GM21381 (cell line): ENCODE data around the gene MMP25.
A peak's percentile ranks its signal among the peaks of the same experiment; 100 is the strongest.
"Not testable (repeated sequence)": the region's sequence is repeated elsewhere in the genome, so short reads cannot be mapped to it uniquely, and the experiment has no call there.

ENCODE experiments used
- ATAC-seq: cut with Tn5 transposase; IDR thresholded peaks from one replicate; pipeline ENCODE4 v1.9.1; 2021; ENCODE audit warnings: mild to moderate bottlenecking, moderate library complexity; ENCODE audit not compliant: unreplicated experiment

Gene MMP25

GRCh38 chr16:3070608-3071111, 24.3 kb downstream of the MMP25 start:
- no peak for ATAC-seq

- ATAC-seq = no peak
Measured at GRCh38 chr16:3071655-3072054, 25.3 kb downstream of the MMP25 start.

GRCh38 chr16:3072148-3072547, 25.8 kb downstream of the MMP25 start:
- ATAC-seq = not testable (repeated sequence)

- not testable (repeated sequence) for ATAC-seq
Measured at GRCh38 chr16:3072576-3073263, 26.4 kb downstream of the MMP25 start.

- ATAC-seq = no peak
Measured at GRCh38 chr16:3073448-3073847, 27.1 kb downstream of the MMP25 start.

- ATAC-seq = peak; percentile 72
Measured at GRCh38 chr16:3074860-3075522, 28.6 kb downstream of the MMP25 start.

GRCh38 chr16:3075523-3075915, 29.2 kb downstream of the MMP25 start:
- ATAC-seq = no peak

- not testable (repeated sequence) for ATAC-seq
Measured at GRCh38 chr16:3075946-3076345, 29.6 kb downstream of the MMP25 start.

- no peak for ATAC-seq
Measured at GRCh38 chr16:3076577-3076976, 30.2 kb downstream of the MMP25 start.

GRCh38 chr16:3080024-3080423, 33.7 kb downstream of the MMP25 start:
- no peak for ATAC-seq

- not testable (repeated sequence) for ATAC-seq
Measured at GRCh38 chr16:3081957-3082356, 35.6 kb downstream of the MMP25 start.

GRCh38 chr16:3083408-3083807, 37.0 kb downstream of the MMP25 start:
- ATAC-seq = not testable (repeated sequence)

- ATAC-seq = no peak
Measured at GRCh38 chr16:3084491-3084890, 38.1 kb downstream of the MMP25 start.

- ATAC-seq = no peak
Measured at GRCh38 chr16:3084969-3085670, 38.8 kb downstream of the MMP25 start.

GRCh38 chr16:3085868-3086595, 39.7 kb downstream of the MMP25 start:
- no peak for ATAC-seq

GRCh38 chr16:3086596-3087242, 40.4 kb downstream of the MMP25 start:
- no peak for ATAC-seq

GRCh38 chr16:3087243-3088235, 41.2 kb downstream of the MMP25 start:
- no peak for ATAC-seq

GRCh38 chr16:3088450-3088849, 42.1 kb downstream of the MMP25 start:
- ATAC-seq = no peak

- no peak for ATAC-seq
Measured at GRCh38 chr16:3088925-3089716, 42.8 kb downstream of the MMP25 start.
